A549 treated with CpdA at 1 μM for 4 hours (cell line): Measurements from ENCODE around the gene CHCHD2. TPM values are rescaled to one million over a fixed set of nuclear protein-coding genes. Genes with fewer than 3 reads are reported as not detected.

ENCODE experiments used
- total RNA-seq: library from RNA; stranded (reverse); fragments of 200-300 nt; extraction: Qiagen RNA extraction; gene quantifications from 5 replicates; pipeline ENCODE4 v1.2.3, GENCODE V29; 2022; ENCODE audit warnings: low read depth

CHCHD2 gene, protein sequence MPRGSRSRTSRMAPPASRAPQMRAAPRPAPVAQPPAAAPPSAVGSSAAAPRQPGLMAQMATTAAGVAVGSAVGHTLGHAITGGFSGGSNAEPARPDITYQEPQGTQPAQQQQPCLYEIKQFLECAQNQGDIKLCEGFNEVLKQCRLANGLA
- total RNA-seq, result 555 to 740 TPM (median 676 TPM) in 5 replicates

GRCh38 chr7:56106108-56107073 is at the start of gene CHCHD2:
CHCHD2 (minus strand) TSS chr7:56106476; CDS start chr7:56106413, 63 bp downstream.

GRCh38 chr7:56115852-56116538 is 9.7 kb upstream of the CHCHD2 start, which contains the start of gene NUPR2:
NUPR2 (minus strand) TSS chr7:56116417; CDS start chr7:56116314, 103 bp downstream.

GRCh38 chr7:56092789-56093531 is 13.3 kb downstream of the CHCHD2 start, which contains the start of gene PHKG1:
PHKG1 (minus strand) TSS chr7:56092952; CDS start chr7:56088941, 4,011 bp downstream.

GRCh38 chr7:56063882-56064625 is 42.2 kb downstream of the CHCHD2 start, which contains the start of gene SUMF2:
SUMF2 (plus strand) TSS chr7:56064286; CDS start chr7:56064312, 26 bp downstream.

Other genes starting within 250 kb of the CHCHD2 start
- gene SEPTIN14, start 243.7 kb downstream of the CHCHD2 start, total RNA-seq, result not detected in 5 replicates
- 0.35 to 1.2 TPM (median 0.70 TPM) in 5 replicates for gene ZNF713, start 219.0 kb downstream of the CHCHD2 start, total RNA-seq
- 23.6 to 32.1 TPM (median 27.6 TPM) in 5 replicates for gene MRPS17, start 154.6 kb downstream of the CHCHD2 start, total RNA-seq
- 42.6 to 57.4 TPM (median 47.9 TPM) in 5 replicates for gene NIPSNAP2, start 141.9 kb downstream of the CHCHD2 start, total RNA-seq
- gene PSPH, start 55.0 kb downstream of the CHCHD2 start, total RNA-seq, result 26.1 to 33.1 TPM (median 28.6 TPM) in 5 replicates
- gene CCT6A, start 54.7 kb downstream of the CHCHD2 start, total RNA-seq, result 281 to 310 TPM (median 294 TPM) in 5 replicates
- gene SUMF2, start 42.2 kb downstream of the CHCHD2 start, total RNA-seq, result 107 to 120 TPM (median 114 TPM) in 5 replicates
- 0.39 to 1.2 TPM (median 0.41 TPM) in 5 replicates for gene PHKG1, start 13.5 kb downstream of the CHCHD2 start, total RNA-seq
- gene NUPR2, start 9.9 kb upstream of the CHCHD2 start, total RNA-seq, result not detected in 5 replicates